BE2C (cell line): ENCODE measurements around the gene PLEKHA5.

Source experiments
- DNase-seq: peaks from one replicate; pipeline ENCODE4 v3.0.0-alpha.2; 2020
- H3K27me3 ChIP-seq: fragments of 250-450 bp; sonication (Bioruptor Pico); 2 replicates; pipeline ENCODE4 v1.5.1; 2020; ENCODE audit warnings: mild to moderate bottlenecking
- H3K36me3 ChIP-seq: fragments of 250-450 bp; sonication (Bioruptor Pico); 2 replicates; pipeline ENCODE4 v1.5.1; 2020; ENCODE audit warnings: mild to moderate bottlenecking
- H3K4me1 ChIP-seq: fragments of 250-450 bp; sonication (Bioruptor Pico); 2 replicates; pipeline ENCODE4 v1.5.1; 2020
- H3K4me3 ChIP-seq: 2 replicates; pipeline ENCODE4 v1.5.1; 2011; ENCODE audit warnings: low read depth, low read length
- H3K9me3 ChIP-seq: fragments of 250-450 bp; sonication (Bioruptor Pico); 2 replicates; pipeline ENCODE4 v1.5.1; 2020
- CTCF ChIP-seq: IDR thresholded peaks from 2 replicates; pipeline ENCODE4 v1.5.1; 2012; ENCODE audit warnings: mild to moderate bottlenecking, low read depth, low read length

PLEKHA5 gene

GRCh38 chr12:19113464-19113863, 16.1 kb upstream of the PLEKHA5 start:
- Histone ChIP-seq H3K4me1 (peaks cover 11% of the 10 kb centered on the region; the same call in 1 of the 2 replicates), H3K36me3 (no peaks in the 10 kb centered on the region), H3K4me3 (no peak overlapping the region), H3K9me3 (no peaks in the 10 kb centered on the region), H3K27me3 (no peaks in the 10 kb centered on the region)
- no peak for TF ChIP-seq CTCF
- DNase-seq = no peak

GRCh38 chr12:19115285-19115684, 14.2 kb upstream of the PLEKHA5 start:
- TF ChIP-seq CTCF = no peak
- Histone ChIP-seq H3K27me3 (no peaks in the 10 kb centered on the region), H3K4me1 (peaks cover 11% of the 10 kb centered on the region), H3K4me3 (no peak overlapping the region), H3K36me3 (no peaks in the 10 kb centered on the region), H3K9me3 (no peaks in the 10 kb centered on the region)
- DNase-seq = no peak

GRCh38 chr12:19119440-19119839, 10.1 kb upstream of the PLEKHA5 start:
- TF ChIP-seq CTCF = no peak
- Histone ChIP-seq H3K9me3 (no peaks in the 10 kb centered on the region), H3K4me3 (no peak overlapping the region), H3K4me1 (peaks cover 23% of the 10 kb centered on the region), H3K27me3 (no peaks in the 10 kb centered on the region), H3K36me3 (no peaks in the 10 kb centered on the region)
- DNase-seq = no peak

GRCh38 chr12:19120795-19121194, 8.7 kb upstream of the PLEKHA5 start:
- TF ChIP-seq CTCF = no peak
- Histone ChIP-seq H3K4me1 (peaks cover 20% of the 10 kb centered on the region), H3K9me3 (no peaks in the 10 kb centered on the region), H3K36me3 (no peaks in the 10 kb centered on the region), H3K4me3 (no peak overlapping the region), H3K27me3 (no peaks in the 10 kb centered on the region)
- peak; percentile 16 for DNase-seq

GRCh38 chr12:19121449-19122018, 8.0 kb upstream of the PLEKHA5 start:
- no peak overlapping the region for H3K4me3 ChIP-seq
- H3K36me3 ChIP-seq = no peaks in the 10 kb centered on the region
- H3K27me3 ChIP-seq = no peaks in the 10 kb centered on the region
- H3K9me3 ChIP-seq = no peaks in the 10 kb centered on the region
- no peak for TF ChIP-seq CTCF
- peaks cover 20% of the 10 kb centered on the region for H3K4me1 ChIP-seq
- no peak for DNase-seq

- no peaks in the 10 kb centered on the region for H3K9me3 ChIP-seq
- no peak for TF ChIP-seq CTCF
- no peak overlapping the region for H3K4me3 ChIP-seq
- H3K27me3 ChIP-seq = no peaks in the 10 kb centered on the region
- no peaks in the 10 kb centered on the region for H3K36me3 ChIP-seq
- DNase-seq = no peak
- H3K4me1 ChIP-seq = peaks cover 11% of the 10 kb centered on the region; the same call in 1 of the 2 replicates
These were observed 4.2 kb upstream of the PLEKHA5 start for GRCh38 chr12:19125325-19125724.
